Measurements from ENCODE around the gene DNM3.

The DNM3 gene

DNA sequence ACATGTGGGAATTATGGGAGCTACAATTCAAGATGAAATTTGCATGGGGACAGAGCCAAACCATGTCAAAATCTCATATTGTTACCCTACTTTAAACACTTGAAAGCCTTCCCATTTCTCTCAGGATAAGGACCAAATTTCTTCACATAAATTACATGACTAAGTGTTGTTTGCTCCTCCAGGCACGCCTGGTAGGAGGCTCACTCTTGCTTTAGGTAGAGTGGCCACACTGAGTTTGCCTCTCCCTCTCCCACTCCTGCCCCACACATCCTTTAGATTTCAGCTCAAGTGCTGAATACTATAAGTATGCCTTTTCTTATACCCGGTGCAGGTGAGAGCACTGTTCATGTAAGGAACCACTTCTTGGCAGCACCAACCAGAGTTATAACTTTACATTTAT, 279.1 kb downstream of the DNM3 start:
- no peak for DNase-seq (ENCODE audit: extremely low spot score)
- ChIA-PET POLR2A (no interaction called here), CTCF (no interaction called here)
- no peak for TF ChIP-seq TARDBP (IDR thresholded peaks at IDR 0.05)
- TF ChIP-seq LEF1 (IDR thresholded peaks at IDR 0.05; ENCODE audit: borderline replicate concordance), result no peak
- no peak for TF ChIP-seq FOXM1 (IDR thresholded peaks at IDR 0.05; ENCODE audit: borderline replicate concordance)
- TF ChIP-seq SUZ12 (IDR thresholded peaks at IDR 0.05), result no peak

DNA sequence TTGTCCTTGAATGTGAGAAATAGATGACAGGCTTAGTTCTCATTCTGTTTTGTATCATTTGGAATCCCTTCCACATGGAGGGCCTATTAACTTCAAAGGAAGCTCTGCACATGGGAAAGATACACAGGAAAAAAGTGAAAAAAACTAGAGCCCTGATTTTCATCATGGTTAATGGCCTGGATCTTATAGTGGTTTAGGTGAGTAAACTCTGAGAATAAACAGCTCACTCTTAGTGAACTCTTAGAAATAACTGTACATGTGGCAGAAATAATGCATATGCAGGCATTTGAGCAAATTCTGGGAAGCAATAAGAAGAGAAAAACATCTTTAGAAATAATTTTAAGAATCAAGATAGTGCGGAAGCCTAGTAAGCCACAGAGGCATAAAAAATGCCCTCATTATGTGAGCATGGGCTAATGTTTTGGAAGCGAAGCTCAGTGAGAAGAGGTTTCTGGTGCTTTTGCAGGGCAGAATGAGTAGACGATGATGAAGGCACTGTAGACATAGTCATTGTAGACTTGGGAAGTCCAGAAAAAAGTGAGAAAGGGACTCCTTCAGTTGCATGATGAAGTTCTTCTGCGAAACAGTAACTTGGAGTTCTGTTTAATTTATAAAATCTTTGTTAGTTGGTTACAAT, 279.9 kb downstream of the DNM3 start:
- POLR2A ChIA-PET, result no interaction called here
- DNase-seq (ENCODE audit: extremely low spot score), result no peak
- no peak for TF ChIP-seq ELF4 (IDR thresholded peaks at IDR 0.05)
- no peak for TF ChIP-seq BHLHE40 (IDR thresholded peaks at IDR 0.05; ENCODE audit: borderline replicate concordance)
- CTCF ChIA-PET, result interaction anchor here (0.7 kb wide), 1 partner anchor 50 kb away, joined by 3 read pairs; no protein-coding TSS in a partner anchor

DNA sequence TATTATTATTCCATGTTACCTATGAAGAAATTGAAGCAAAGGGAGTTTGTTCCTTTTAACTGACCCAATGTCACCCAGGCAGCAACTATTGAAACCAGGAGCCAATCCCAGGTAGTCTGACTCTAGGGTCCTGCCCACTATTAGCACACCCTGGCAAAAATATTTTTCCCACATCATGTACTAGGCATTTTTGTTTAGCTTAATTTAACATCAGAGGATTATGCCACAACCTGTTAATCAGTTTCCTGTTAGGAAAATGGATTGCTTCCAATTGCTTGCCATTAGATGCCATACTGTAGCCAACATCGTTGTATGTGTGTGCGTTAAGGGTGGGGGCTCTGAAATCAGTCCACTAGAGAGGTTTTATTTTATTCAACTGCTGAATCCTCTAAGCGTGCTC, 281.1 kb downstream of the DNM3 start:
- POLR2A ChIA-PET, result no interaction called here
- TF ChIP-seq HDGF (IDR thresholded peaks at IDR 0.05; ENCODE audit: borderline replicate concordance) (no peak), CTBP1 (IDR thresholded peaks at IDR 0.05; ENCODE audit: borderline replicate concordance) (no peak), LEF1 (IDR thresholded peaks at IDR 0.05; ENCODE audit: borderline replicate concordance) (no peak), SP1 (IDR thresholded peaks at IDR 0.05) (no peak), ELF4 (IDR thresholded peaks at IDR 0.05) (no peak), SUZ12 (IDR thresholded peaks at IDR 0.05) (no peak)
- no peak for DNase-seq (ENCODE audit: extremely low spot score)
- CTCF ChIA-PET, result no interaction called here

DNA sequence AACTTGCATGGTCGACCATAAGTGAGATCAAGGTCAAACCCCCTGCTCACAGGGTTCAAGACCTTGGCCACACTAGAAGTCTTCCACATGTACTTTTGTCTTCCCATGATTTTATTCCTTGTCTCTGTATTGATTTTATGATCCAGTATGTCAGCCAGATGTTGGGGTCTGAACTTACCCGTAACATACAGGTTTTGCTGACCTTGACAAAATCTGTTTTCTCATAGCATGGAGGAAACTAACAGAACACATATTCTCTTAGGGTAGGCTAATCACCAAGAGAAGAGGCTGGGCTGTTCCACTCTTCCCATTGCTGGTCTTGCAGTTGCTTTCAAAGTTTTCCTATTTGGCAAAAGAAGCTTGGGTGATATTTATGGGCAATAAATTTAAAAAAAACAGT, 284.0 kb downstream of the DNM3 start:
- ChIA-PET POLR2A (no interaction called here), CTCF (interaction anchor here (0.6 kb wide), 1 partner anchor 285 kb away, joined by 3 read pairs; no protein-coding TSS in a partner anchor)
- TF ChIP-seq BHLHE40 (IDR thresholded peaks at IDR 0.05; ENCODE audit: borderline replicate concordance) (no peak), ARNT (IDR thresholded peaks at IDR 0.05) (no peak), CTBP1 (IDR thresholded peaks at IDR 0.05; ENCODE audit: borderline replicate concordance) (no peak), L3MBTL2 (conservative IDR thresholded peaks at IDR 0.05) (no peak), NFRKB (IDR thresholded peaks at IDR 0.05) (no peak), ZNF384 (IDR thresholded peaks at IDR 0.05) (no peak), SP1 (IDR thresholded peaks at IDR 0.05) (no peak), FOXM1 (IDR thresholded peaks at IDR 0.05; ENCODE audit: borderline replicate concordance) (no peak), ELF4 (IDR thresholded peaks at IDR 0.05) (no peak), FOXK2 (IDR thresholded peaks at IDR 0.05) (no peak), LEF1 (IDR thresholded peaks at IDR 0.05; ENCODE audit: borderline replicate concordance) (no peak), HDGF (IDR thresholded peaks at IDR 0.05; ENCODE audit: borderline replicate concordance) (no peak), SUZ12 (IDR thresholded peaks at IDR 0.05) (no peak)
- TF ChIP-seq, protein P1, sequence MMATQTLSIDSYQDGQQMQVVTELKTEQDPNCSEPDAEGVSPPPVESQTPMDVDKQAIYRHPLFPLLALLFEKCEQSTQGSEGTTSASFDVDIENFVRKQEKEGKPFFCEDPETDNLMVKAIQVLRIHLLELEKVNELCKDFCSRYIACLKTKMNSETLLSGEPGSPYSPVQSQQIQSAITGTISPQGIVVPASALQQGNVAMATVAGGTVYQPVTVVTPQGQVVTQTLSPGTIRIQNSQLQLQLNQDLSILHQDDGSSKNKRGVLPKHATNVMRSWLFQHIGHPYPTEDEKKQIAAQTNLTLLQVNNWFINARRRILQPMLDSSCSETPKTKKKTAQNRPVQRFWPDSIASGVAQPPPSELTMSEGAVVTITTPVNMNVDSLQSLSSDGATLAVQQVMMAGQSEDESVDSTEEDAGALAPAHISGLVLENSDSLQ (IDR thresholded peaks at IDR 0.05), result no peak
- no peak for DNase-seq (ENCODE audit: extremely low spot score)

DNA sequence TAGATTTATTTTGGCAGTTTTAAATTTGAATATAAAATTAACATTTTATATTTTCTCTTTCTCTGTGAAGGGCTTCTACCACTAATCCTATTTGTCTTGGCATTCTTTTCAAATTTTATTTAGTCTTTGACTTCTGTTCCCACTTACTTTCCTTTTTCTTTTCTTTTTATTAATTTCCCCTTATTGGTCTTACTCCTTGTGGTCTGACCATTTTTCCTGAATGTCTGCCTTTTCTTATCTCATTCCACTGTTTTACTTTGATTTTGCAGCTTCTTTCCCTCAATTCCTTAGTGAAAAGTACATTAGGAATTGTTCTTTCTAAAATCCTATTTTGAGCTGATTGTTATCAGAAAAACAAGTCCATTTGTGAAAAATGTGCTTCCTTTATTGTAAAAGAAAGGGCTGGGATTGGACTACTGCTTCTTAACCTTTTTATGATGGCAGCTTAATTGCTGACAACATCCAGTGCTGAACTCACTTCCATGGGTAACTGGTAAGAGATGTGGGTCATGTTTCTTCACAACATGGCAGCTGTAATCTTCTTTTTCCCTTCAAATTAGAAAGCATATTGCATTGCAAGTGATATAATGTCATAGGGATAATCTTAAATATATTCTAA, 284.6 kb downstream of the DNM3 start:
- TF ChIP-seq ELF4 (IDR thresholded peaks at IDR 0.05), result no peak
- TF ChIP-seq HDGF (IDR thresholded peaks at IDR 0.05; ENCODE audit: borderline replicate concordance), result no peak
- no peak for TF ChIP-seq LEF1 (IDR thresholded peaks at IDR 0.05; ENCODE audit: borderline replicate concordance)
- TF ChIP-seq SUZ12 (IDR thresholded peaks at IDR 0.05), result no peak
- CTCF ChIA-PET, result no interaction called here
- DNase-seq (ENCODE audit: extremely low spot score), result no peak
- POLR2A ChIA-PET, result no interaction called here

DNA sequence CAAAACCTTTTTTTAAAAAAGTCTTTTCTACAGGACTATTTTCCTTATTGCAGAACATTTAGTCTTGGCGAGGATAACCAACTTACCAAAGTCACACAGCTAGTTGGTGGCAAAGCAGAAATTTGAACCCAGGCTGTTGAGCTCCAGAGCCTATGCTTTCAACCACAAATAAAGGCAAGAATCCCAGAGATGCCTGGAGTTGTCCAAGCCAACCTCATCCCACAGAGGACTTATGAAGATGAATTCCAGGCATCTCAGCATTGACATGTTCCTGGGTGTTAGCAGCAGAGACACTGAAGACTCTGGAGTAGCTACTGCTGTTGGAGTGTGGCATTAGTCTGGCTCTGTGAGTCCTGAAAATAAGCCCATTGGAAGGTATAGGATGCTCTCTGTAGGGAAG, 291.5 kb downstream of the DNM3 start:
- ChIA-PET CTCF (no interaction called here), POLR2A (no interaction called here)
- TF ChIP-seq ELF4 (IDR thresholded peaks at IDR 0.05) (no peak), LEF1 (IDR thresholded peaks at IDR 0.05; ENCODE audit: borderline replicate concordance) (no peak), FOXA1 (IDR thresholded peaks at IDR 0.05) (no peak), FOXM1 (IDR thresholded peaks at IDR 0.05; ENCODE audit: borderline replicate concordance) (no peak), SP1 (IDR thresholded peaks at IDR 0.05) (no peak), FOXK2 (IDR thresholded peaks at IDR 0.05) (no peak), BHLHE40 (IDR thresholded peaks at IDR 0.05; ENCODE audit: borderline replicate concordance) (no peak), CTBP1 (IDR thresholded peaks at IDR 0.05; ENCODE audit: borderline replicate concordance) (no peak), ARNT (IDR thresholded peaks at IDR 0.05) (no peak), ZNF384 (IDR thresholded peaks at IDR 0.05) (no peak), SUZ12 (IDR thresholded peaks at IDR 0.05) (no peak), L3MBTL2 (conservative IDR thresholded peaks at IDR 0.05) (no peak), NFRKB (IDR thresholded peaks at IDR 0.05) (no peak), HDGF (IDR thresholded peaks at IDR 0.05; ENCODE audit: borderline replicate concordance) (no peak), TARDBP (IDR thresholded peaks at IDR 0.05) (no peak)
- TF ChIP-seq, protein P1 (IDR thresholded peaks at IDR 0.05), result no peak
- DNase-seq (ENCODE audit: extremely low spot score), result no peak

DNA sequence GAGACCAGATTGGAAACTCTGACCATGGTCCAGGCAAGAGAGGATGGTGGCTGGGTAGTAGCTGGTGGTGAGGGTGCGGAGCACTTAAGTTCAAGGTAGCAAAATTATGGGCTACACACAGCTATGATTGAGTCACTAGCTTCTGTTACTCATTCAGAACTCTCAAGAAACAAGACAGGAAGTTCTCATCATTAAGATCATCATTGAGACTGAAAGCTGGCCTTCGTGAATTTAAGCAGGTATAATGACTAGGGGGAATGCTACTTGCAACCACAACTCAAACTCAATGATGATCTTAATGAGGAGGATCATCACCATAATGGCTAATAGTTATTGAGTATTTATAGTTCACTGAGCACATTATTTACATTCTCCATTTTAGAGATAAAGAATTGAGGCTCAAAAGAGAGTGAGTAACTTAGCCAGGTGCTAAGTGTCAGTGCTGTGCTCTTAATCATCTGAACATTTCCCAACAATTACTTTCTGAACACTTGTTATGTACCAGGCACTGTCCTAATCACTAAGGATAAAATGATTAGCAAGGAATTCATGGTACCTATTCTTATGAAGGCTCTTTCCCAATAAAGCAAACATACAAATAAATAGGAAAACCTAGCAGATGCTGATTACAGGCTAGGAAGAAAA, 292.9 kb downstream of the DNM3 start:
- ChIA-PET CTCF (interaction anchor here (0.6 kb wide), 1 partner anchor 282 kb away, joined by 3 read pairs; no protein-coding TSS in a partner anchor), POLR2A (no interaction called here)
- no peak for DNase-seq (ENCODE audit: extremely low spot score)
- TF ChIP-seq ARNT (IDR thresholded peaks at IDR 0.05) (no peak), ELF4 (IDR thresholded peaks at IDR 0.05) (no peak), HDGF (IDR thresholded peaks at IDR 0.05; ENCODE audit: borderline replicate concordance) (no peak), TARDBP (IDR thresholded peaks at IDR 0.05) (no peak), SUZ12 (IDR thresholded peaks at IDR 0.05) (no peak), BHLHE40 (IDR thresholded peaks at IDR 0.05; ENCODE audit: borderline replicate concordance) (no peak), L3MBTL2 (conservative IDR thresholded peaks at IDR 0.05) (no peak), LEF1 (IDR thresholded peaks at IDR 0.05; ENCODE audit: borderline replicate concordance) (no peak), FOXM1 (IDR thresholded peaks at IDR 0.05; ENCODE audit: borderline replicate concordance) (no peak), ZNF384 (IDR thresholded peaks at IDR 0.05) (no peak), FOXA1 (IDR thresholded peaks at IDR 0.05) (no peak), FOXK2 (IDR thresholded peaks at IDR 0.05) (no peak), SP1 (IDR thresholded peaks at IDR 0.05) (no peak), CTBP1 (IDR thresholded peaks at IDR 0.05; ENCODE audit: borderline replicate concordance) (no peak)
- TF ChIP-seq, protein P1 (IDR thresholded peaks at IDR 0.05), result no peak
